ENCODE data around the gene PSMB8.

Gene PSMB8

DNA sequence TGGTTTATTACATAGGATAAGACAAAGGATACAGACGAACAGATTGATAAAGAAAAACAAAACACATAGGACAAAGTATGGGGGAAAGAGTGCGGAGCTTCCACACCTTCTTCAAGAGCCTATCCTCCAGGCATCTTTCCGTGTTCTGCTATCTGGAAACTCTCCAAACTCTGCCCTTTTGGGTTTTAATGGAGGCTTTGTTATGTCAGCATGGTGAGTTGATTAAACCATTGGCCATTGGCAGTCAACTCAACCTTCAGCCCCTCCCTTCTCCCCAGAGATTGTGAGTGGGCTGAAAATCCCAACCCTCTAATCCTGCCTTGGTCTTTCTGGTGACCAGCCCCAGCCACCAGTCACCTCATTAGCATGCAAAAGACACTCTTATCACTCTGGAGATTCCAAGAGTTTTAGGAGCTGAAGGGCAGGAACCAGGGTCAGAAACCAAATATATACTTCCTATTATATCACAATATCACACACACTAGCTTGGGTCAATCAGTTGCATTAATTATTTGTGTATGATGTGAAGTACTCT is 50.9 kb downstream of the PSMB8 start:
- no peak for TF ChIP-seq ZNF626 (tag by site-specific recombination; IDR thresholded peaks at IDR 0.05)
- no peak for TF ChIP-seq ZNF354C (tag by site-specific recombination; IDR thresholded peaks at IDR 0.05; ENCODE audit: borderline replicate concordance, low read depth)
- TF ChIP-seq, protein P1, sequence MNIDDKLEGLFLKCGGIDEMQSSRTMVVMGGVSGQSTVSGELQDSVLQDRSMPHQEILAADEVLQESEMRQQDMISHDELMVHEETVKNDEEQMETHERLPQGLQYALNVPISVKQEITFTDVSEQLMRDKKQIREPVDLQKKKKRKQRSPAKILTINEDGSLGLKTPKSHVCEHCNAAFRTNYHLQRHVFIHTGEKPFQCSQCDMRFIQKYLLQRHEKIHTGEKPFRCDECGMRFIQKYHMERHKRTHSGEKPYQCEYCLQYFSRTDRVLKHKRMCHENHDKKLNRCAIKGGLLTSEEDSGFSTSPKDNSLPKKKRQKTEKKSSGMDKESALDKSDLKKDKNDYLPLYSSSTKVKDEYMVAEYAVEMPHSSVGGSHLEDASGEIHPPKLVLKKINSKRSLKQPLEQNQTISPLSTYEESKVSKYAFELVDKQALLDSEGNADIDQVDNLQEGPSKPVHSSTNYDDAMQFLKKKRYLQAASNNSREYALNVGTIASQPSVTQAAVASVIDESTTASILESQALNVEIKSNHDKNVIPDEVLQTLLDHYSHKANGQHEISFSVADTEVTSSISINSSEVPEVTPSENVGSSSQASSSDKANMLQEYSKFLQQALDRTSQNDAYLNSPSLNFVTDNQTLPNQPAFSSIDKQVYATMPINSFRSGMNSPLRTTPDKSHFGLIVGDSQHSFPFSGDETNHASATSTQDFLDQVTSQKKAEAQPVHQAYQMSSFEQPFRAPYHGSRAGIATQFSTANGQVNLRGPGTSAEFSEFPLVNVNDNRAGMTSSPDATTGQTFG (tag by site-specific recombination; IDR thresholded peaks at IDR 0.05; ENCODE audit: borderline replicate concordance), result no peak
- no peak for TF ChIP-seq SCRT2 (tag by site-specific recombination; IDR thresholded peaks at IDR 0.05)
- no peak for TF ChIP-seq ZNF266 (tag by site-specific recombination; IDR thresholded peaks at IDR 0.05; ENCODE audit: low read depth)
- TF ChIP-seq ZNF324 (tag by site-specific recombination; IDR thresholded peaks at IDR 0.05), result no peak
- TF ChIP-seq, protein P2, sequence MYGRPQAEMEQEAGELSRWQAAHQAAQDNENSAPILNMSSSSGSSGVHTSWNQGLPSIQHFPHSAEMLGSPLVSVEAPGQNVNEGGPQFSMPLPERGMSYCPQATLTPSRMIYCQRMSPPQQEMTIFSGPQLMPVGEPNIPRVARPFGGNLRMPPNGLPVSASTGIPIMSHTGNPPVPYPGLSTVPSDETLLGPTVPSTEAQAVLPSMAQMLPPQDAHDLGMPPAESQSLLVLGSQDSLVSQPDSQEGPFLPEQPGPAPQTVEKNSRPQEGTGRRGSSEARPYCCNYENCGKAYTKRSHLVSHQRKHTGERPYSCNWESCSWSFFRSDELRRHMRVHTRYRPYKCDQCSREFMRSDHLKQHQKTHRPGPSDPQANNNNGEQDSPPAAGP (tag by site-specific recombination; IDR thresholded peaks at IDR 0.05), result no peak
- TF ChIP-seq ZNF768 (tag by site-specific recombination; IDR thresholded peaks at IDR 0.05), result no peak
- TF ChIP-seq ZNF184 (tag by site-specific recombination; IDR thresholded peaks at IDR 0.05), result no peak
- TF ChIP-seq, protein P3, sequence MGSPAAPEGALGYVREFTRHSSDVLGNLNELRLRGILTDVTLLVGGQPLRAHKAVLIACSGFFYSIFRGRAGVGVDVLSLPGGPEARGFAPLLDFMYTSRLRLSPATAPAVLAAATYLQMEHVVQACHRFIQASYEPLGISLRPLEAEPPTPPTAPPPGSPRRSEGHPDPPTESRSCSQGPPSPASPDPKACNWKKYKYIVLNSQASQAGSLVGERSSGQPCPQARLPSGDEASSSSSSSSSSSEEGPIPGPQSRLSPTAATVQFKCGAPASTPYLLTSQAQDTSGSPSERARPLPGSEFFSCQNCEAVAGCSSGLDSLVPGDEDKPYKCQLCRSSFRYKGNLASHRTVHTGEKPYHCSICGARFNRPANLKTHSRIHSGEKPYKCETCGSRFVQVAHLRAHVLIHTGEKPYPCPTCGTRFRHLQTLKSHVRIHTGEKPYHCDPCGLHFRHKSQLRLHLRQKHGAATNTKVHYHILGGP (tag by site-specific recombination; IDR thresholded peaks at IDR 0.05), result no peak
- TF ChIP-seq GLIS2 (tag by site-specific recombination; IDR thresholded peaks at IDR 0.05), result no peak
- TF ChIP-seq ZNF521 (tag by site-specific recombination; IDR thresholded peaks at IDR 0.05), result no peak
- no peak for TF ChIP-seq IKZF3 (tag by site-specific recombination; IDR thresholded peaks at IDR 0.05)
- TF ChIP-seq ZNF248 (tag by site-specific recombination; IDR thresholded peaks at IDR 0.05), result no peak
- TF ChIP-seq HOXA7 (CRISPR knock-in tag; IDR thresholded peaks at IDR 0.05; ENCODE audit: borderline replicate concordance), result no peak
- no peak overlapping the region for H3K27ac ChIP-seq (ENCODE audit: extremely low read depth, low read depth, low read length)
- H3K36me3 ChIP-seq (ENCODE audit: control insufficient read depth in 2 of 2, insufficient read depth in 1 of 2, low read length in 2 of 2), result no peaks in the 10 kb centered on the region
- no peaks in the 10 kb centered on the region for H3K9me3 ChIP-seq (ENCODE audit: control insufficient read depth, insufficient read depth, low read depth, low read length)
- H3K4me1 ChIP-seq (ENCODE audit: control insufficient read depth, insufficient read depth, low read length), result no peaks in the 10 kb centered on the region
- CTCF ChIA-PET, result interaction anchor here (0.6 to 3.3 kb wide), 15 partner anchors 13 to 674 kb away, joined by 3 to 24 read pairs (median 4); partner anchors contain the start of gene TAP2
- H3K4me3 ChIP-seq (ENCODE audit: low read depth, low read length), result no peak overlapping the region
- POLR2A ChIA-PET, result no interaction called here
